ENCODE measurements around the gene CLDN2. TPM values are rescaled to one million over a fixed set of nuclear protein-coding genes. Genes with fewer than 3 reads are reported as not detected.

CLDN2 gene
- total RNA-seq, 1 donor from 2014 or later = not detected

DNA sequence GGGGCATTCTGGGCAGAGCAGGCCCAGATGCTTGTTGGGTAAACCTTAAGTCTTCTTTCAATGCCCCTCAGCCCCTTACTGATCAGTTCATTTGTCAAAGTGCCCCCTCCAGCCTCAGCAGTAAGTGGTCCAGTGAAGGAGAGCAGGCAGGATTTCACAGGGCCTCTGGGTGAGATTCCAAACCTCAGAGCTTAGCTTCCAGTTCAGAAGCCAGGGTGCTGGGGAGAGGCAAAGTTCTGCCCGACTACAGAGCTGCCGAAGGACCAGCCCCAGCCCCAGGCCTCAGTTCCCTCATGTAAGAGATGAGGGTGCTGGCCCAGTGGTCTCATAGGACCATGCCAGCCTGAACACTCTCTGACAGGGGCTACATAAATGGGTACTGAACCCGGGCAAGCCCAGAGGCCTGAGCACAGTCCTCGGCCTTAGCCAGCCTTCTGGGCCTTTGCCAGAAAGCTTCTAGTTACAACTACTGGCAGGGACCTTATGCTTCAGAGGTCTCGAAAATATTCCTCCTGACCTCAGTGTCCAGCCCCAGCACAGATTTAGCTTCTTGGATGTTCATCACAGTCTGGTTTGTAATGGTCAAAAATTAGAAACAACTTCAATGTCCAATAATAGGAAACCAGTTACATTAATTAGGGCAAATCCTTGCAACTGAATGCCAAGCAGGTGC, 16.2 kb upstream of the CLDN2 start:
- Histone ChIP-seq H3K27ac (replicated peaks) (no peak overlapping the region), H3K9me3 (replicated peaks) (no peaks in the 10 kb centered on the region), H3K4me1 (no peaks in the 10 kb centered on the region), H3K27me3 (ENCODE audit: low read depth) (no peaks in the 10 kb centered on the region), H3K4me3 (no peak overlapping the region), H3K36me3 (no peaks in the 10 kb centered on the region)
- no peak for DNase-seq
- TF ChIP-seq, protein P1, sequence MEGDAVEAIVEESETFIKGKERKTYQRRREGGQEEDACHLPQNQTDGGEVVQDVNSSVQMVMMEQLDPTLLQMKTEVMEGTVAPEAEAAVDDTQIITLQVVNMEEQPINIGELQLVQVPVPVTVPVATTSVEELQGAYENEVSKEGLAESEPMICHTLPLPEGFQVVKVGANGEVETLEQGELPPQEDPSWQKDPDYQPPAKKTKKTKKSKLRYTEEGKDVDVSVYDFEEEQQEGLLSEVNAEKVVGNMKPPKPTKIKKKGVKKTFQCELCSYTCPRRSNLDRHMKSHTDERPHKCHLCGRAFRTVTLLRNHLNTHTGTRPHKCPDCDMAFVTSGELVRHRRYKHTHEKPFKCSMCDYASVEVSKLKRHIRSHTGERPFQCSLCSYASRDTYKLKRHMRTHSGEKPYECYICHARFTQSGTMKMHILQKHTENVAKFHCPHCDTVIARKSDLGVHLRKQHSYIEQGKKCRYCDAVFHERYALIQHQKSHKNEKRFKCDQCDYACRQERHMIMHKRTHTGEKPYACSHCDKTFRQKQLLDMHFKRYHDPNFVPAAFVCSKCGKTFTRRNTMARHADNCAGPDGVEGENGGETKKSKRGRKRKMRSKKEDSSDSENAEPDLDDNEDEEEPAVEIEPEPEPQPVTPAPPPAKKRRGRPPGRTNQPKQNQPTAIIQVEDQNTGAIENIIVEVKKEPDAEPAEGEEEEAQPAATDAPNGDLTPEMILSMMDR (IDR thresholded peaks at IDR 0.05; ENCODE audit: borderline replicate concordance) = no peak
- intact Hi-C loops (cut with micrococcal nuclease) = no loop called here

DNA sequence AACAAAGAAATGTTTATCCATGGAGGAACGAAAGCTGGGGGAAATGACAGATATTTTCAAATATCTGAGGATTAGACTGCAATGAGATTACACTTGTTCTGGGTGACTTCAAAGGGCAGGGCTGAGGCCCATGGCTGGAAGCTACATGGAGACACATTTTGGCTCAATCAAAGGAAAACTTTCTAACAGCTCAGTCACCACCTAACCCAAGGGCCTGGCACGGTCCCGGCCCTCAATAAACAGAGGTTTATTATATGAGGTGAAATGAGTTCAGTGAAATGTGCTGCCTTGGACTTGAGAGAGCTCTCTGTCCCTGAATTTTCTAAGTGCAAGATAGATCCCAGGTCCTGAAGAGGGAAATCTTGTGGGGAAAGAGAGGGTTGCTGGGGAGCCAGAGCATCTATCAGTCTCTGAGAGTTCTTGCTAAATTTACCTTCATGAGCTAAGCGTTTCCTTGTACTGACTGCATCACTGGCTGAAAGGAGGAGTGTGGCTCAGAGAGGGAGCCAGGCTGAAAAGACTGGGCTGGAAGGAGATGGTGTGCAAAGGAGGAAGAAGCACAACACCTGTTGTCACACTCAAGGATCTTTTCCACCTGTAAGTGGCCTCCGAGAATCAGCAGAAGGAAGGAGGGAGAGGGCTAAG, 15.0 kb upstream of the CLDN2 start:
- TF ChIP-seq, protein P1 (IDR thresholded peaks at IDR 0.05; ENCODE audit: borderline replicate concordance) = no peak
- intact Hi-C loops (cut with micrococcal nuclease) = no loop called here
- DNase-seq = no peak
- no peaks in the 10 kb centered on the region for H3K4me1 ChIP-seq
- no peaks in the 10 kb centered on the region for H3K27me3 ChIP-seq (ENCODE audit: low read depth)
- H3K36me3 ChIP-seq = no peaks in the 10 kb centered on the region
- no peak overlapping the region for H3K27ac ChIP-seq (replicated peaks)
- no peaks in the 10 kb centered on the region for H3K9me3 ChIP-seq (replicated peaks)
- no peak overlapping the region for H3K4me3 ChIP-seq

DNA sequence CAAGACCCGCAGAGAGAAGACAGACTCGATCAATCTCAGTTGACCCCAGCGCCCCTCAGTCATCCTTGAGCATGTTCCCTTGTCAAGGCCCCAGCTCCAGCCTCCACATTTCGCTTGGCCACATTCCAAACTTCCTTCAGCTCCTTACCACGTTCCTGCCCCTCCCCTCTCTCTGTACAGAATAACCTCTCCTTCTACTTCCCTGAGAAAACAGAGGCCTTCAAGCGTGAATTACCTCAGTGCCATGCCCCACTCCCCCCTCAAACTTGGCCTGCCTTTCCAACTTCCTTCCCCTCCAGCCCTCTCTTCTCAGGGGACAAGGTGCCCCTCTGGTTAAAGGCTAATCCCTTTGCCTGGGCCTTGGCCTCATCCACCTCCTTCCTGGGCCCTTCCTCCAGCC, 13.8 kb upstream of the CLDN2 start:
- TF ChIP-seq, protein P1 (IDR thresholded peaks at IDR 0.05; ENCODE audit: borderline replicate concordance) = no peak
- H3K4me1 ChIP-seq = no peaks in the 10 kb centered on the region
- intact Hi-C loops (cut with micrococcal nuclease) = no loop called here
- H3K36me3 ChIP-seq = no peaks in the 10 kb centered on the region
- H3K4me3 ChIP-seq = no peak overlapping the region
- no peak overlapping the region for H3K27ac ChIP-seq (replicated peaks)
- no peaks in the 10 kb centered on the region for H3K27me3 ChIP-seq (ENCODE audit: low read depth)
- no peak for DNase-seq
- H3K9me3 ChIP-seq (replicated peaks) = no peaks in the 10 kb centered on the region

DNA sequence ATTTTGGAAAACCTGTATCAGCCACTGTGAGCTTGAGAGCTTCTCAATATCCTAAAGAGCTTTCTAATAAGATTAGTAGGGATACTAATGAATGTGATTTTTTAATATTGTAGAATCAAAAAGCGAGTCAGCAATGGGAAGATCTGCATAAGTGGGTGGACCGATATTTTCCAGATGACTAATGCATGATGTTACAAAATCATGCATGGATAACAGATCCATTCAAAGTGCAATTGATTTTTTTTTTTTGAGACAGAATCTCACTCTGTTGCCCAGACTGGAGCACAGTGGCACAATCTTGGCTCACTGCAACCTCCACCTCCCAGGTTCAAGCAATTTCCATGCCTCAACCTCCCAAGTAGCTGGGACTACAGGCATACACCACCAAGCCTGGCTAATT, 7.3 kb upstream of the CLDN2 start:
- intact Hi-C loops (cut with micrococcal nuclease) = no loop called here
- no peaks in the 10 kb centered on the region for H3K4me1 ChIP-seq

DNA sequence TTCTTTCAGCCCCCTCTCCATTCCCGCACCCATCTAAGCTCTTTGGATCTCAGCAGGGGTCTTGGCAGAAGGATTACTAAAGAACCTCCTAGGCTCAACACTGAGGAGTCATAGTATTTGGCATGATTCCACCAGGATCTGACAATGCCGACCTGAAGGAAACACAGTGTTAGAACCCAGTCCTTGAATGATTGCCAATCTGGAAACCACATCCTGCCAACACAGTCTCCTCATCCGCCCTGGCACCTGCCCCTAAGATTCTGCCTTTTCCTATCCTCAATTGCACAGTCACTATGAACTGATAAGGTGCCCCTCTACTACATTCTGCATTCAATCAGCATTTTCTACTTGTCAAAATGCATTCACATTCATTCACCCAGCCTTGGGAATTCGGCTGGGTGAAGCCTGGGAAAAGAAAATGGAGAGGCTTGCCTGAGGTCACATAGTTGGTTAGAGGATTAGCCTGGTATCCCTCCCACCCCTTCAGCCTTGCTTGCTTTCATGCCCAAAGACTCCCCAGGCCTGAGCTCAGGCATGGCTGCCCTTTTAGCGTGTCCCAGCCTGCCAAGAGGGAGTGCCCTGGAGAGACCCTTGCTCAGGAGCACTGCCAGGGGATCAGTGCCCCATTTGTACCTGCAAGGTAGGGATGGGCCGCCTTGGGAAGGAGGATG, 2.2 kb upstream of the CLDN2 start:
- Histone ChIP-seq H3K27ac (replicated peaks) (no peak overlapping the region), H3K4me3 (no peak overlapping the region), H3K36me3 (no peaks in the 10 kb centered on the region), H3K9me3 (replicated peaks) (no peaks in the 10 kb centered on the region), H3K27me3 (ENCODE audit: low read depth) (no peaks in the 10 kb centered on the region), H3K4me1 (no peaks in the 10 kb centered on the region)
- intact Hi-C loops (cut with micrococcal nuclease) = no loop called here
- TF ChIP-seq, protein P1 (IDR thresholded peaks at IDR 0.05; ENCODE audit: borderline replicate concordance) = no peak
- DNase-seq = no peak

More for the DNA sequence above, 7.3 kb upstream of the CLDN2 start:
- no peak for DNase-seq
- TF ChIP-seq, protein P1 (IDR thresholded peaks at IDR 0.05; ENCODE audit: borderline replicate concordance) = no peak
- Histone ChIP-seq H3K4me3 (no peak overlapping the region), H3K27me3 (ENCODE audit: low read depth) (no peaks in the 10 kb centered on the region), H3K9me3 (replicated peaks) (no peaks in the 10 kb centered on the region), H3K27ac (replicated peaks) (no peak overlapping the region), H3K36me3 (no peaks in the 10 kb centered on the region)

Measured in left ventricle myocardium inferior (tissue), 1 donor.